GM12892 (cell line): ENCODE data around the gene ZNF717.

Source experiments
- DNase-seq: peaks from one replicate; pipeline ENCODE4 v3.0.0; 2011; ENCODE audit not compliant: insufficient read length
- FAIRE-seq: peaks from 2 replicates; lab custom pipeline; 2011; peaks lifted over from hg19 to GRCh38; lab: Jason Lieb, UNC
- POLR2A ChIP-seq: IDR thresholded peaks from 2 replicates; pipeline ENCODE4 v1.6.1; 2011; ENCODE audit warnings: low read depth, low read length, control low read depth
- POLR2AphosphoS5 ChIP-seq: IDR thresholded peaks from 2 replicates; pipeline ENCODE4 v1.6.1; 2011; ENCODE audit warnings: low read depth, low read length, control low read depth
- TAF1 ChIP-seq: IDR thresholded peaks from 2 replicates; pipeline ENCODE4 v1.6.1; 2011; ENCODE audit warnings: low read depth, mild to moderate bottlenecking, control low read depth, low read length, borderline replicate concordance

ZNF717 gene

DNA sequence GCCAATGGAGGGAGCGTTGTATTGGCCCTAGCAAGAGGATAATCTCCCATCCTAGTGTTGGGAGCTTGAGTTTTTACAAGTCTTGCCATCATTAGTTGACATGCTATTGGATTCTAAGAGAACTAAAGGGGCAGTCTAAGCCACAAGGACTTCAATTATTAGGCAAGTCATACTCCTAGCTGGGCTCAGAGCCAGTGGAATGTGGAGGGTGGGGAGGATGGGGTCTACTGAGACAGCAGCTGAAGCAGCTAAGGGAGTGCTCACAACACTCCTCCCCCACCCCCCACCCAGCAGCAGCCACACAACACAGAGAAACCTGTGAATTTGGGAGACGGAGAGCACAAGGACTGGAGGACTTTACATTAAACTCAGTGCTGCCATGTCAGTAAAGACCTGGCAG, 93.3 kb downstream of the ZNF717 start:
- FAIRE-seq, result no peak
- DNase-seq, result no peak
- TF ChIP-seq POLR2AphosphoS5 (no peak), TAF1 (no peak), POLR2A (no peak)

GRCh38 chr3:75687323-75687722, 98.0 kb downstream of the ZNF717 start:
- DNase-seq, result no peak
- FAIRE-seq, result no peak
- TF ChIP-seq TAF1 (no peak), POLR2A (no peak), POLR2AphosphoS5 (no peak)
